CD14-positive monocyte (primary cell): ENCODE measurements around the gene BAHCC1. TPM values are rescaled to one million over a fixed set of nuclear protein-coding genes. Genes with fewer than 3 reads are reported as not detected.

Experiments
- DNase-seq, 3 donors: peaks; one replicate each; pipeline ENCODE4 v3.0.0-alpha.2; 2011 to 2022
- H2AFZ ChIP-seq: 2 replicates; pipeline ENCODE4 v1.6.0; 2012; ENCODE audit warnings: mild to moderate bottlenecking, low read depth, low read length, inconsistent platforms; ENCODE audit not compliant: insufficient read depth, poor library complexity, severe bottlenecking
- H3K27ac ChIP-seq, 2 donors: 1 replicate in 1 of 2; 2 replicates in 1 of 2; pipeline ENCODE4 v1.5.1; 2012 to 2013; ENCODE audit warnings: low read length in 2 of 2, control low read depth in 1 of 2, inconsistent platforms in 1 of 2, low read depth in 1 of 2, mild to moderate bottlenecking in 1 of 2
- H3K27me3 ChIP-seq, 2 donors: one replicate each; pipeline versions ENCODE4 v1.6.0 to v1.6.1; 2011 to 2013; ENCODE audit warnings: low read length in 2 of 2; ENCODE audit not compliant: control insufficient read depth in 2 of 2, insufficient read depth in 2 of 2
- H3K36me3 ChIP-seq, 2 donors: replicated peaks in 1 of 2; 1 replicate in 1 of 2; 2 replicates in 1 of 2; pipeline versions ENCODE4 v1.5.1 to v1.6.1; 2012 to 2013; ENCODE audit warnings: low read length in 2 of 2, control low read depth in 1 of 2, inconsistent platforms in 1 of 2, mild to moderate bottlenecking in 1 of 2; ENCODE audit not compliant: insufficient read depth in 2 of 2, control insufficient read depth in 1 of 2
- H3K4me1 ChIP-seq, 2 donors: 1 replicate in 1 of 2; 2 replicates in 1 of 2; pipeline versions ENCODE4 v1.5.1 to v1.6.1; 2012 to 2013; ENCODE audit warnings: low read length in 2 of 2, control low read depth in 1 of 2, inconsistent platforms in 1 of 2, mild to moderate bottlenecking in 1 of 2, moderate library complexity in 1 of 2; ENCODE audit not compliant: insufficient read depth in 2 of 2, control insufficient read depth in 1 of 2
- H3K4me2 ChIP-seq: replicated peaks from 2 replicates; pipeline ENCODE3; 2012; ENCODE audit warnings: low read length, moderate library complexity, mild to moderate bottlenecking; ENCODE audit not compliant: poor library complexity, severe bottlenecking; ENCODE audit errors: extremely low read depth
- H3K4me3 ChIP-seq, 3 experiments: fragments of 200-600 bp in 1 of 3; sonication (generic) in 1 of 3; replicated peaks in 1 of 3; 1 replicate in 2 of 3; 2 replicates in 1 of 3; pipeline ENCODE4 v1.5.1; 2011 to 2013; ENCODE audit warnings: low read length in 3 of 3, mild to moderate bottlenecking in 3 of 3, control low read depth in 2 of 3, low read depth in 2 of 3, inconsistent platforms in 1 of 3, moderate library complexity in 1 of 3
- H3K79me2 ChIP-seq: 2 replicates; pipeline ENCODE4 v1.6.0; 2012; ENCODE audit warnings: mild to moderate bottlenecking, control low read depth, inconsistent platforms, low read length, moderate library complexity; ENCODE audit not compliant: insufficient read depth
- H3K9ac ChIP-seq: 2 replicates; pipeline ENCODE4 v1.6.0; 2017; ENCODE audit warnings: low read length, mild to moderate bottlenecking; ENCODE audit not compliant: insufficient read depth, poor library complexity, severe bottlenecking
- H3K9me3 ChIP-seq, 2 donors: replicated peaks in 1 of 2; 1 replicate in 1 of 2; 2 replicates in 1 of 2; pipeline versions ENCODE4 v1.5.1 to v1.6.1; 2012 to 2013; ENCODE audit warnings: low read length in 2 of 2, control low read depth in 1 of 2; ENCODE audit not compliant: control insufficient read depth in 1 of 2, insufficient read depth in 1 of 2
- H4K20me1 ChIP-seq: 2 replicates; pipeline ENCODE4 v1.6.0; 2012; ENCODE audit warnings: mild to moderate bottlenecking, low read length, control low read depth, moderate library complexity; ENCODE audit not compliant: insufficient read depth
- H3K27ac Mint-ChIP-seq, 7 donors: one replicate each; pipeline ENCODE4 v1.8.0; 2020; ENCODE audit warnings: mild to moderate bottlenecking in 7 of 7, mixed read lengths in 7 of 7, moderate library complexity in 6 of 7, inconsistent platforms in 2 of 7
- H3K27me3 Mint-ChIP-seq, 3 donors: one replicate each; pipeline ENCODE4 v1.8.0; 2021 to 2022; ENCODE audit warnings: low read depth in 3 of 3, mild to moderate bottlenecking in 3 of 3, mixed read lengths in 3 of 3, moderate library complexity in 3 of 3, inconsistent platforms in 1 of 3
- H3K36me3 Mint-ChIP-seq, 2 donors: one replicate each; pipeline ENCODE4 v1.8.0; 2020; ENCODE audit warnings: mixed read lengths in 2 of 2, inconsistent platforms in 1 of 2, mild to moderate bottlenecking in 1 of 2
- H3K4me1 Mint-ChIP-seq: one replicate; pipeline ENCODE4 v1.8.0; 2020; ENCODE audit warnings: mild to moderate bottlenecking, mixed read lengths
- H3K4me3 Mint-ChIP-seq, 2 donors: one replicate each; pipeline ENCODE4 v1.8.0; 2020; ENCODE audit warnings: mild to moderate bottlenecking in 2 of 2, mixed read lengths in 2 of 2, moderate library complexity in 1 of 2
- H3K9me3 Mint-ChIP-seq, 7 donors: one replicate each; pipeline ENCODE4 v1.8.0; 2020 to 2022; ENCODE audit warnings: mixed read lengths in 7 of 7, mild to moderate bottlenecking in 6 of 7, moderate library complexity in 6 of 7, inconsistent platforms in 2 of 7
- WGBS: methylation state at CpG from one replicate; pipeline ENCODE4 v1.1.5; 2013; ENCODE audit warnings: missing lambda C conversion rate; ENCODE audit not compliant: insufficient coverage; 5-methylcytosine and 5-hydroxymethylcytosine counted together
- intact Hi-C, 2 donors: fragments of 100-400 bp; cut with micrococcal nuclease; formaldehyde crosslinking; loops; one replicate each; pipeline versions ENCODE4 v1.15.0 to v1.15.1; 2023
- polyA plus RNA-seq, 3 donors: library from polyadenylated mRNA; depleted of rRNA in 1 of 3; unstranded in 2 of 3; stranded (reverse) in 1 of 3; fragments of 300-500 nt in 2 of 3; fragments of >200 nt in 1 of 3; fragmentation: Illumina TruSeq in 2 of 3; gene quantifications; 1 replicate in 2 of 3; 2 replicates in 1 of 3; pipeline ENCODE4 v1.2.3, GENCODE V29; 2012 to 2021
- TF ChIP-seq, protein P1 (sequence below): fragments of 200-600 bp; IDR thresholded peaks from one replicate; pipeline ENCODE4 v1.8.0; 2022; ENCODE audit warnings: antibody characterized with exemption, mild to moderate bottlenecking

The BAHCC1 gene
- polyA plus RNA-seq, 3 donors, result 0.11 to 8.8 (median 0.27) TPM

DNA sequence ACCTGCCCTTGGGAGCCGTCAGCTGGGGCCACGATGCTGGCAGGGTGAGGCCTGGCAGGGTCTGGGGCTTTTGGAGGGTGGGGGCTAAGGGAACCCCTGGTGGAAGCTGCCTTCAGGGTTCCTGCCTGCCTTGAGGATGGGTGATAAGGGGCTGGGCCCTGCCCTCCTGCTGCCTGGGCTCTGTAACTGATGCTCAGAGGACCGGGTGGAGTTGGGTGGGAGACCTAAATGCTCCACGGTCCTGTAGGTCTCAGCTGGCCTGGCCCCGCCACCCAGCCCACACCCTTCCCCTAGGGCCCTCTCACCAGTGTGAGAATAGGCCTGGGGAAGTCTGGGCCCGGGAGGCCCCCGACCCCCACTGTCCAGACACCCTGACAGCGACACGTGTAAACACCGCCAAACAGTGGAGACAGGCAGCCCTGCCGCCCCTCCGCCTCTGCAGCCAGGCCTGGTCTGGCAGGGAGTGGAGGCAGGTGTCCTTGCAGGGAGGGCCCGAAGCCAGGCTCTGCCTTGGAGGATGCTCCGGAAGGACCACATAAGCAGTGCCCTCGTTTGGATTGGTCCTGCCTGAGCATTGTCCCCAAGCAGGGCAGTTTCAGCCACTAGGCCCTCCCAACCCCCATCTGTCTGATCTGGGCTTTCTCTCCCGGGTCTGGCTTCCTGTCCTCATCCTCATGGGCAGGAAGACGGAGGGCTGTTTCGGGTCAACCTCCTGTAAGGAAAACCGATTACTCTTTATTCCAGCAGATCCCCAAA lies 6.5 kb upstream of the BAHCC1 start:
- DNase-seq, result no peak
- no peak overlapping the region for H3K27ac ChIP-seq
- no peak overlapping the region for H2AFZ ChIP-seq
- Mint-ChIP-seq H3K36me3 (peaks cover 11 to 13% of the 10 kb centered on the region in 2 donors), H3K27ac (no peak overlapping the region), H3K27me3 (peaks cover 17 to 42% (median 17%) of the 10 kb centered on the region in 3 donors), H3K4me1 (peaks cover 42% of the 10 kb centered on the region), H3K4me3 (peak overlapping the region in 1 of 2 donors; percentile 24), H3K9me3 (peaks cover 0 to 2% (median 0%) of the 10 kb centered on the region in 7 donors)
- H3K27me3 ChIP-seq, result peaks cover 0 to 7% of the 10 kb centered on the region in 2 donors
- peaks cover 42% of the 10 kb centered on the region for H3K79me2 ChIP-seq
- H4K20me1 ChIP-seq, result peaks cover 34% of the 10 kb centered on the region
- intact Hi-C loops, result no loop called here
- peaks cover 0 to 4% of the 10 kb centered on the region in 2 donors for H3K36me3 ChIP-seq
- no peaks in the 10 kb centered on the region for H3K9me3 ChIP-seq
- H3K4me3 ChIP-seq, result no peak overlapping the region
- no peak overlapping the region for H3K9ac ChIP-seq
- WGBS, result 61% methylated on average over 8 of the region's 19 CpGs
- H3K4me2 ChIP-seq, result no peak overlapping the region
- H3K4me1 ChIP-seq, result peaks cover 39 to 67% of the 10 kb centered on the region in 2 donors
- TF ChIP-seq, protein P1, sequence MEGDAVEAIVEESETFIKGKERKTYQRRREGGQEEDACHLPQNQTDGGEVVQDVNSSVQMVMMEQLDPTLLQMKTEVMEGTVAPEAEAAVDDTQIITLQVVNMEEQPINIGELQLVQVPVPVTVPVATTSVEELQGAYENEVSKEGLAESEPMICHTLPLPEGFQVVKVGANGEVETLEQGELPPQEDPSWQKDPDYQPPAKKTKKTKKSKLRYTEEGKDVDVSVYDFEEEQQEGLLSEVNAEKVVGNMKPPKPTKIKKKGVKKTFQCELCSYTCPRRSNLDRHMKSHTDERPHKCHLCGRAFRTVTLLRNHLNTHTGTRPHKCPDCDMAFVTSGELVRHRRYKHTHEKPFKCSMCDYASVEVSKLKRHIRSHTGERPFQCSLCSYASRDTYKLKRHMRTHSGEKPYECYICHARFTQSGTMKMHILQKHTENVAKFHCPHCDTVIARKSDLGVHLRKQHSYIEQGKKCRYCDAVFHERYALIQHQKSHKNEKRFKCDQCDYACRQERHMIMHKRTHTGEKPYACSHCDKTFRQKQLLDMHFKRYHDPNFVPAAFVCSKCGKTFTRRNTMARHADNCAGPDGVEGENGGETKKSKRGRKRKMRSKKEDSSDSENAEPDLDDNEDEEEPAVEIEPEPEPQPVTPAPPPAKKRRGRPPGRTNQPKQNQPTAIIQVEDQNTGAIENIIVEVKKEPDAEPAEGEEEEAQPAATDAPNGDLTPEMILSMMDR, result no peak

DNA sequence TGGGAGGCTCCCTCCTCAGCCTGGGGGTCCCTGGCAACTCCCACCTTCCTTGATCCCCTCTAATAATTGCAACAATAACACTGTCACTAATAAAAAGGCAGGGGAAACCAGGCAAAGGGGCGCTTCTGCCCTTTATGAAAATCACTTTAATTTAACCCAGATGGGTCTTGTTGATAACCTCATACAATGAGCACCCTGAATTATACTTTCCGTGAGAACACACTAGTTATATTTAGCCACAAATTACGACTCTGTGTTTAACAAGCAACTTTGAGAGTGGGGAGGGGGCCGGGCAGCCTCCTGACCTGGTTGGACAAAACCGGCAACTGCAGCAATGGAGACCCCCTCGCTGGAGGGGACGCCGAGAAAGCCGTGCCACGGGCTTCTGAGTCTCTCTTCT lies 5.7 kb upstream of the BAHCC1 start:
- WGBS, result 87% methylated on average over 6 of the region's 10 CpGs
- Mint-ChIP-seq H3K36me3 (peaks cover 11 to 13% of the 10 kb centered on the region in 2 donors), H3K27me3 (peaks cover 12 to 37% (median 14%) of the 10 kb centered on the region in 3 donors), H3K4me1 (peaks cover 50% of the 10 kb centered on the region), H3K27ac (peak overlapping the region in 1 of 7 donors; percentile 40), H3K9me3 (peaks cover 0 to 2% (median 0%) of the 10 kb centered on the region in 7 donors), H3K4me3 (no peak overlapping the region)
- Histone ChIP-seq H4K20me1 (peaks cover 40% of the 10 kb centered on the region), H3K79me2 (peaks cover 48% of the 10 kb centered on the region), H3K9ac (no peak overlapping the region), H3K36me3 (peaks cover 0 to 4% of the 10 kb centered on the region in 2 donors), H3K4me3 (no peak overlapping the region), H2AFZ (no peak overlapping the region), H3K27me3 (peaks cover 0 to 7% of the 10 kb centered on the region in 2 donors), H3K27ac (no peak overlapping the region), H3K4me2 (no peak overlapping the region), H3K4me1 (peaks cover 45 to 75% of the 10 kb centered on the region in 2 donors), H3K9me3 (no peaks in the 10 kb centered on the region)
- no peak for DNase-seq
- TF ChIP-seq, protein P1, result no peak
- intact Hi-C loops, result no loop called here
